VCaP (cell line): ENCODE measurements around the gene PCDH12.

Experiments
- H3K27ac ChIP-seq: fragments of 450-650 bp; 2 replicates; pipeline ENCODE4 v1.5.1; 2017
- TF ChIP-seq, protein P1 (sequence below): fragments of 450-650 bp; conservative IDR thresholded peaks from 2 replicates; pipeline ENCODE4 v1.5.1; 2017; ENCODE audit warnings: mild to moderate bottlenecking, moderate library complexity

PCDH12 gene

DNA sequence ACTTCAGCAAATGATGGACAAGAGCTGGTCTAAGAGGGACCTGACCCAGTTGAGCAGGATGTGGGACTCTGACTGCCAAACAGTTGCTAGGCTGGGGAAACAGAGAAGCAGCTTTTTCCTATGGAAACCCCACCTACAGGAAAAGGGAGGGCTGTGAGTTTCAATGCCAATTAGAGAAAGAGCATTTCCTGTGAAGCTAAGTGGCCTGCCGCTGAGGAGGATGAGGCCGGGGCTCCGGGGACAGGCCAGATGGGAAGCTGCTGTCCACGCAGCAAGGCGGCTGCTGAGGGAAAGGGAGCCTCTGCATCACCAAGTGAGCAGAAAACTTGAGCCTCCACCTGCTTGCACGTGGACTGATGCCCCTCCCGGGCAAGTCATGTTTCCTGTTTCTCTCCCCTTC, at the start of gene PCDH12:
TSS of gene PCDH12 (minus strand) at position 90 of the 400 bp plus-strand sequence. CDS start 351 bp downstream, outside the sequence.
- TF ChIP-seq, protein P1, sequence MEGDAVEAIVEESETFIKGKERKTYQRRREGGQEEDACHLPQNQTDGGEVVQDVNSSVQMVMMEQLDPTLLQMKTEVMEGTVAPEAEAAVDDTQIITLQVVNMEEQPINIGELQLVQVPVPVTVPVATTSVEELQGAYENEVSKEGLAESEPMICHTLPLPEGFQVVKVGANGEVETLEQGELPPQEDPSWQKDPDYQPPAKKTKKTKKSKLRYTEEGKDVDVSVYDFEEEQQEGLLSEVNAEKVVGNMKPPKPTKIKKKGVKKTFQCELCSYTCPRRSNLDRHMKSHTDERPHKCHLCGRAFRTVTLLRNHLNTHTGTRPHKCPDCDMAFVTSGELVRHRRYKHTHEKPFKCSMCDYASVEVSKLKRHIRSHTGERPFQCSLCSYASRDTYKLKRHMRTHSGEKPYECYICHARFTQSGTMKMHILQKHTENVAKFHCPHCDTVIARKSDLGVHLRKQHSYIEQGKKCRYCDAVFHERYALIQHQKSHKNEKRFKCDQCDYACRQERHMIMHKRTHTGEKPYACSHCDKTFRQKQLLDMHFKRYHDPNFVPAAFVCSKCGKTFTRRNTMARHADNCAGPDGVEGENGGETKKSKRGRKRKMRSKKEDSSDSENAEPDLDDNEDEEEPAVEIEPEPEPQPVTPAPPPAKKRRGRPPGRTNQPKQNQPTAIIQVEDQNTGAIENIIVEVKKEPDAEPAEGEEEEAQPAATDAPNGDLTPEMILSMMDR: no peak
- H3K27ac ChIP-seq: no peak within 1 kb of the TSS

GRCh38 chr5:142007237-142007544, 49.2 kb upstream of the PCDH12 start:
- TF ChIP-seq, protein P1: no peak
- H3K27ac ChIP-seq: no peak overlapping the region

GRCh38 chr5:142006363-142007236, 48.6 kb upstream of the PCDH12 start:
- TF ChIP-seq, protein P1: no peak
- H3K27ac ChIP-seq: no peak overlapping the region

DNA sequence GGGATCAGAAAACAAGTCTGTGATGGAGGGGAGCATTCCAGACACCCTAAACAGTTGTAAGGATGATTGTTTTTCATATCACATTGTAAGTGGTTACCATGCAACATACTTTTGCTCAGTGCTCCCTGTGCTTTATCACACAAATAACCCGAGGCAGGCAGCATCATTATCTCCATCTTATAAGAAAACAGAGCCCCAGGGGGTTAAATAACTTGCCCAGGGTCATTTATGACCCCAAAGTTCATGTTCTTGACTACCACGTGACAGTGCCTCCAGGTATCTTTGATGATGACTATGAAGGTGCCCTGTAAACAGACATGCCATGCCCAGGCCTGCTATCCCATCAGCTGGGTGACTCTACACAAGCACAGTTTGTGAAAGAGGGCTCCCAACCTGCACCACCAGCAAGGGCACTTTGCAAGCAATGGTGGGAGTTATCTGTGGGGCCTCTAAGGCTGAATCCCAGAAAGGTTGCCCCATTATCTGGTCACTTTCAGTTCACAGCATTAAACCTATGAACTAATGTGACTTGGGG, 45.3 kb upstream of the PCDH12 start:
- TF ChIP-seq, protein P1: no peak
- no peak overlapping the region for H3K27ac ChIP-seq

- TF ChIP-seq, protein P1: peak; percentile 35
- H3K27ac ChIP-seq: no peak overlapping the region
Measured at GRCh38 chr5:142000704-142001484, 42.9 kb upstream of the PCDH12 start.

DNA sequence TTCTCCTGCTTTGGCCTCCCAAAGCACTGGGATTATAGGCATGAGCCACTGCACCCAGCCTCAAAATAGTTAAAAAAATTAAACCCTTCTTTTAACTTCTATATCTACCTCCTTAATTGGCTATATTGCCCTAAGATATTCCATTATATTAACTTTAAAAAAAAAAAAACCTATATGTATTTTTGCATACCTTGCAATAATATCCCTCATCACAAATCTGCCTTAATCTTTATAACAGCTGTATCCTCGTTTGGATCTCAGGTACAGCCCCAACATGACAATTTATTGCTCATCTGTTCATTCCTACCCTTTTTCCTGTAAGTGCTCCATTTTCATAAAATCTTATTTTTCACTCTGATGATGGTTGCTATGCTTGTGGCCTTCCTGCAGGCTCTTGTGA, 42.2 kb upstream of the PCDH12 start:
- TF ChIP-seq, protein P1: no peak
- no peak overlapping the region for H3K27ac ChIP-seq

DNA sequence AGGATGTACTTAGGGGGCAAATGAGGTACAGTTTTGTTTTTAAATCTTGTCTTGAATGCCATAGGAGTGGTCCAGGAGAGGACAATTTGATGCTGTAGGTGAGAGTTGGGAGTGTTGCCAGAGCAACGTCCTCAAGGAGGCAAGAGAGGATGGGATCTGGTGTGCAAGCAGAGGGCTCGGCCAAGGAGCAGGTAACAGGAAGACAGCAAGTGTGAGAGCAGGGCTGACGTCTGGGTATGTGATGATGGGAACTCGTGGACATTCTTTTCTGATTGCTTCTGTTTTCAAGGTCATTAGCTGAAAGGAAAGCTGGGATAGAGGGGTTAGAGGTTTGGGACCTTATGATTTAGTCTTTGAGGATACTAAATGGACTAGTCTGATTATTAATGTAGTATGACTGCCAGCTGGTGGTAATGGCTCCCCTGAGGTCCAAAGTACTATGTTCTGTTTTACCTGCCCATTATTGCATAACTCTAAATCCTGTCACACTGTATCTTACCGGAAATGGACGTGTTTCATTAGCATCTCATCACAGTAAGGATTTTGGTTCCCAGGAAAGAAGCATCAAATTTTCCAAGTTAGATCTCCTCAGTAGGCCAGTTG, 39.5 kb upstream of the PCDH12 start:
- TF ChIP-seq, protein P1: no peak
- H3K27ac ChIP-seq: no peak overlapping the region
